Jurkat, Clone E6-1 (cell line): Measurements from ENCODE around the gene STAC2.

Source experiments
- DNase-seq: peaks from one replicate; pipeline ENCODE4 v3.0.0-alpha.2; 2011; ENCODE audit warnings: low read depth, low spot score
- H3K4me3 ChIP-seq: 2 replicates; pipeline ENCODE4 v1.5.1; 2011; ENCODE audit warnings: mild to moderate bottlenecking, low read length, control low read depth, moderate library complexity

Gene STAC2

GRCh38 chr17:39217734-39218369 lies 7.9 kb downstream of the STAC2 start:
- no peak overlapping the region for H3K4me3 ChIP-seq
- no peak for DNase-seq

GRCh38 chr17:39213852-39214251 lies 11.9 kb downstream of the STAC2 start:
- DNase-seq: no peak
- H3K4me3 ChIP-seq: no peak overlapping the region

GRCh38 chr17:39212841-39213480 lies 12.8 kb downstream of the STAC2 start:
- no peak overlapping the region for H3K4me3 ChIP-seq
- DNase-seq: no peak

GRCh38 chr17:39212195-39212810 lies 13.4 kb downstream of the STAC2 start:
- H3K4me3 ChIP-seq: no peak overlapping the region
- DNase-seq: no peak

- H3K4me3 ChIP-seq: no peak overlapping the region
- no peak for DNase-seq
Observed at GRCh38 chr17:39210093-39210434, 15.7 kb downstream of the STAC2 start.

GRCh38 chr17:39209317-39210092 lies 16.2 kb downstream of the STAC2 start:
- H3K4me3 ChIP-seq: no peak overlapping the region
- DNase-seq: no peak

GRCh38 chr17:39208893-39209292 lies 16.9 kb downstream of the STAC2 start:
- no peak overlapping the region for H3K4me3 ChIP-seq
- peak; percentile 51 for DNase-seq

GRCh38 chr17:39208136-39208535 lies 17.6 kb downstream of the STAC2 start:
- DNase-seq: no peak
- H3K4me3 ChIP-seq: no peak overlapping the region

GRCh38 chr17:39205112-39205526 lies 20.6 kb downstream of the STAC2 start:
- DNase-seq: no peak
- no peak overlapping the region for H3K4me3 ChIP-seq

- DNase-seq: no peak
Observed at GRCh38 chr17:39204245-39204644, 21.5 kb downstream of the STAC2 start.

GRCh38 chr17:39200957-39201510 lies 24.7 kb downstream of the STAC2 start:
- H3K4me3 ChIP-seq: peak overlapping the region; percentile 100
- DNase-seq: no peak

More at GRCh38 chr17:39204245-39204644, 21.5 kb downstream of the STAC2 start:
- H3K4me3 ChIP-seq: no peak overlapping the region

GRCh38 chr17:39200070-39200879 lies 25.5 kb downstream of the STAC2 start, which contains the start of gene RPL19:
RPL19 (plus strand) TSS chr17:39200283; CDS start chr17:39200345, 62 bp downstream.
- no peak for DNase-seq
- H3K4me3 ChIP-seq: peak within 1 kb of the TSS; percentile 100

GRCh38 chr17:39199820-39200069 lies 26.0 kb downstream of the STAC2 start:
- DNase-seq: peak; percentile 96
- H3K4me3 ChIP-seq: peak overlapping the region; percentile 100

- peak overlapping the region; percentile 80 for H3K4me3 ChIP-seq
- DNase-seq: no peak
Observed at GRCh38 chr17:39198186-39198566, 27.6 kb downstream of the STAC2 start.

GRCh38 chr17:39197380-39198185 lies 28.2 kb downstream of the STAC2 start, which contains the start of gene CACNB1:
CACNB1 (minus strand) TSS chr17:39197669; CDS start chr17:39197495, 174 bp downstream.
- no peak for DNase-seq
- H3K4me3 ChIP-seq: peak within 1 kb of the TSS; percentile 80

GRCh38 chr17:39196808-39197291 lies 28.9 kb downstream of the STAC2 start:
- DNase-seq: no peak
- H3K4me3 ChIP-seq: peak overlapping the region; percentile 80

GRCh38 chr17:39196241-39196807 lies 29.4 kb downstream of the STAC2 start:
- DNase-seq: no peak
- peak overlapping the region; percentile 80 for H3K4me3 ChIP-seq
